Kidney (tissue), 14 donors: Measurements from ENCODE around the gene BNC2. TPM values are rescaled to one million over a fixed set of nuclear protein-coding genes. Genes with fewer than 3 reads are reported as not detected.

ENCODE experiments used
- DNase-seq, 5 donors: peaks; one replicate each; pipeline ENCODE4 v3.0.0-alpha.2; 2013 to 2020
- FAIRE-seq: peaks from 2 replicates; lab custom pipeline; 2012; peaks lifted over from hg19 to GRCh38; lab: Jason Lieb, UNC
- H3K27ac ChIP-seq, 2 donors: one replicate each; pipeline ENCODE4 v1.7.0; 2013; ENCODE audit warnings: low read depth in 2 of 2, low read length in 2 of 2, inconsistent platforms in 1 of 2
- H3K27me3 ChIP-seq: one replicate; pipeline ENCODE4 v1.7.1; 2013; ENCODE audit warnings: low read length, inconsistent platforms; ENCODE audit not compliant: control insufficient read depth, insufficient read depth
- H3K36me3 ChIP-seq, 3 donors: one replicate each; pipeline versions ENCODE4 v1.7.0 to v1.7.1; 2013; ENCODE audit warnings: low read length in 3 of 3, control low read depth in 1 of 3, inconsistent platforms in 1 of 3; ENCODE audit not compliant: insufficient read depth in 3 of 3, control insufficient read depth in 2 of 3
- H3K4me1 ChIP-seq, 3 donors: one replicate each; pipeline versions ENCODE4 v1.7.0 to v1.7.1; 2013; ENCODE audit warnings: low read length in 3 of 3, inconsistent platforms in 1 of 3, low read depth in 1 of 3; ENCODE audit not compliant: control insufficient read depth in 2 of 3, insufficient read depth in 2 of 3
- H3K4me3 ChIP-seq, 3 donors: one replicate each; pipeline versions ENCODE4 v1.7.0 to v1.8.1; 2013; ENCODE audit warnings: low read length in 3 of 3, control low read depth in 1 of 3, inconsistent platforms in 1 of 3
- H3K9ac ChIP-seq, 3 donors: one replicate each; pipeline versions ENCODE4 v1.7.0 to v1.7.1; 2013; ENCODE audit warnings: low read length in 3 of 3, control low read depth in 1 of 3, inconsistent platforms in 1 of 3
- H3K9me3 ChIP-seq, 3 donors: one replicate each; pipeline versions ENCODE4 v1.7.0 to v1.7.1; 2013; ENCODE audit warnings: low read length in 3 of 3, control low read depth in 1 of 3, inconsistent platforms in 1 of 3; ENCODE audit not compliant: control insufficient read depth in 2 of 3, insufficient read depth in 1 of 3
- intact Hi-C: fragments of 100-400 bp; cut with DNase I; formaldehyde crosslinking; loops from one replicate; pipeline ENCODE4 v1.11.1; 2022
- polyA plus RNA-seq: library from polyadenylated mRNA; stranded (reverse); fragments of 350-450 nt; fragmentation: Illumina TruSeq; extraction: RNeasy Lipid Tissue Mini Kit (QIAGEN cat#74804); gene quantifications from one replicate; pipeline ENCODE4 v1.2.3, GENCODE V29; 2014; ENCODE audit warnings: low read depth, low replicate concordance; ENCODE audit not compliant: insufficient read depth
- total RNA-seq: library from RNA; stranded (reverse); fragmentation: NEBNext Ultra II Directional; extraction: Animal tissue kit (Norgen Biotek cat#: 25700); gene quantifications from one replicate; pipeline ENCODE4 v1.2.1, GENCODE V29; 2021
- TF ChIP-seq, protein P1 (sequence below): IDR thresholded peaks from 3 replicates; pipeline ENCODE4 v1.5.1; 2012; ENCODE audit warnings: mild to moderate bottlenecking, moderate library complexity, borderline replicate concordance; ENCODE audit not compliant: insufficient read depth; ENCODE audit errors: extremely low read depth
- donor health status: control.
- donor health status: control.
- donor health status: control.
- donor health status: control.
- donor health status: control.
- donor health status: DM: yes; HTN: yes; CAD: no.
- donor health status: Normal renal cell carcinoma (clear cell type).

The BNC2 gene
- total and polyA plus RNA-seq, 2 donors from 2014 or later: 5.4 to 37.9 TPM

DNA sequence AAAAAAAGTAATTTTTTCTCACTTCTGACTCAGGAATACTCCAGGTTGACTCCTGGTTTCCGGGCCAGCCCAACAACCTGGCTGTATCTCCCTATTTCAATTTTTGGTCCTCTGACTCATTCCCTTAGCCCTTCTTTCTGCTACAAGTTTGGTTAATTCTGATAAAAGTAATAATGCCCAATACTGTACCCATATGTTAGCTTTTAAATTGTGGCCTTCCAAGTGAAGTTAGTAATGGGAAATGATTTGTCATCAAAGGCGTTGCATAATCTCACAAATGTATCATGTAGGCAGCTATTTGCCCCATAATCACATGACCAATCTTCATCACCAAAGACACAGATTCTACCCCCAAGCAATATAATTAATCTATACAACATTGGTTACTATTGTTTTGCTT, 31.1 kb upstream of the BNC2 start:
- H3K36me3 ChIP-seq: no peaks in the 10 kb centered on the region
- intact Hi-C loops: no loop called here
- no peak for DNase-seq
- no peaks in the 10 kb centered on the region for H3K27me3 ChIP-seq
- H3K4me3 ChIP-seq: no peak overlapping the region
- no peaks in the 10 kb centered on the region for H3K9me3 ChIP-seq
- no peak for FAIRE-seq
- no peak overlapping the region for H3K27ac ChIP-seq
- H3K9ac ChIP-seq: no peak overlapping the region
- H3K4me1 ChIP-seq: no peaks in the 10 kb centered on the region
- TF ChIP-seq, protein P1, sequence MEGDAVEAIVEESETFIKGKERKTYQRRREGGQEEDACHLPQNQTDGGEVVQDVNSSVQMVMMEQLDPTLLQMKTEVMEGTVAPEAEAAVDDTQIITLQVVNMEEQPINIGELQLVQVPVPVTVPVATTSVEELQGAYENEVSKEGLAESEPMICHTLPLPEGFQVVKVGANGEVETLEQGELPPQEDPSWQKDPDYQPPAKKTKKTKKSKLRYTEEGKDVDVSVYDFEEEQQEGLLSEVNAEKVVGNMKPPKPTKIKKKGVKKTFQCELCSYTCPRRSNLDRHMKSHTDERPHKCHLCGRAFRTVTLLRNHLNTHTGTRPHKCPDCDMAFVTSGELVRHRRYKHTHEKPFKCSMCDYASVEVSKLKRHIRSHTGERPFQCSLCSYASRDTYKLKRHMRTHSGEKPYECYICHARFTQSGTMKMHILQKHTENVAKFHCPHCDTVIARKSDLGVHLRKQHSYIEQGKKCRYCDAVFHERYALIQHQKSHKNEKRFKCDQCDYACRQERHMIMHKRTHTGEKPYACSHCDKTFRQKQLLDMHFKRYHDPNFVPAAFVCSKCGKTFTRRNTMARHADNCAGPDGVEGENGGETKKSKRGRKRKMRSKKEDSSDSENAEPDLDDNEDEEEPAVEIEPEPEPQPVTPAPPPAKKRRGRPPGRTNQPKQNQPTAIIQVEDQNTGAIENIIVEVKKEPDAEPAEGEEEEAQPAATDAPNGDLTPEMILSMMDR: no peak

DNA sequence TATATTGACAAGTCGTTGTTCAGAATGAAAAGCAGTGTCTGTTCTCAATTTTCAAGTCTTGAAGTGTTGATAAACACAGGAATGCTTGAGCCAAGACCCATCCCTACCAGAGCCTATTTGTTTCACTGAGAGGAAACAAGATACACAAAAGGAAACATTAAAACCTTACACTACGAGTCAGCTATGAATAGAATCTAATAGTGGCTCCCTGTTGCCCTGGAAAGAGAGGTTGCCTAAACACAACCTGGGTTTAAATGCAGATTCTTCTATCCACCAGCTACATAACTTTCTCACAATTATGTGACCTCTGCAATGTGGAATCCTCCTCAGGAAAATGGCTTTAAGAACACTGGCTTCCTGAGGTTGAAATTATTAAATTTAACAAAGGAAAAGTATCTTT, 29.1 kb upstream of the BNC2 start:
- Histone ChIP-seq H3K27ac (no peak overlapping the region), H3K36me3 (no peaks in the 10 kb centered on the region), H3K4me1 (no peaks in the 10 kb centered on the region), H3K4me3 (no peak overlapping the region), H3K9me3 (no peaks in the 10 kb centered on the region), H3K9ac (no peak overlapping the region), H3K27me3 (no peaks in the 10 kb centered on the region)
- TF ChIP-seq, protein P1: no peak
- FAIRE-seq: no peak
- intact Hi-C loops: no loop called here
- DNase-seq: no peak

DNA sequence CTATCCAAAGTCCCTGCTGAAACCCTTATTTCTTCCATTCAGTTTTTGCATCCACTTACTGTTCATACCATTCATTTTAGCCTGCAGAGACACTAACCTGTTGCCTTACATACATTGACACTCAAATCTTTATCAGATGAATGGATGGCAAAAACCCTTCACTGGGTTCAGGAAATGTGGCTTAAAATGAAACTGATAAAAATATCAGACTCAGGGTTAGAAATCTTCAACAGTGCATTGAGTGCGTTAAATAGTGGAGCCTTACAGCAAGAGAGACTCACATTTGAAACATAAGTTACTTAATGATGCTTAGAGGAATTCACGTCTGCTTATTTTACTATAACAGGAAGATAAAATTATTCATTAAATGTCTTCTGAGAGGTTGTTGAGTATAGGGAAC, 28.0 kb upstream of the BNC2 start:
- H3K4me3 ChIP-seq: no peak overlapping the region
- no peaks in the 10 kb centered on the region for H3K9me3 ChIP-seq
- H3K36me3 ChIP-seq: no peaks in the 10 kb centered on the region
- DNase-seq (no peak), FAIRE-seq (no peak)
- no peaks in the 10 kb centered on the region for H3K27me3 ChIP-seq
- no peaks in the 10 kb centered on the region for H3K4me1 ChIP-seq
- intact Hi-C loops: no loop called here
- H3K27ac ChIP-seq: no peak overlapping the region
- H3K9ac ChIP-seq: no peak overlapping the region
- TF ChIP-seq, protein P1: no peak

DNA sequence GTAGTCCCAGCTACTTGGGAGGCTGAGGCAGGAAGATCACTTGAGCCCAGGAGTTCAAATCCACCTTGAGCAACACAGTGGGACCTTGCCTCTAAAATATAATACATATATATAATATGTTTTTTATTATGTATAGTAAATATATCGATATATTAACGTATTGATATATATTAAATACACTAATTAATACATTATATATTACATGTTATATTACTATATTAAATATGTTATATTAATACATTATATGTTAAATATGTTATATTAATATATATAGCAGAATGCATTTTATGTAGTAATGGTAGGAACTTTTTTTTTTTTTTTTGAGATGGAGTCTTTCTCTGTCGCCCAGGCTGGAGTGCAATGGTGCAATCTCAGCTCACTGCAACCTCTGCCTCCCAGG, 18.1 kb upstream of the BNC2 start:
- H3K4me3 ChIP-seq: no peak overlapping the region
- H3K27me3 ChIP-seq: no peaks in the 10 kb centered on the region
- TF ChIP-seq, protein P1: no peak
- no peak overlapping the region for H3K9ac ChIP-seq
- intact Hi-C loops: no loop called here
- H3K36me3 ChIP-seq: no peaks in the 10 kb centered on the region
- DNase-seq (no peak), FAIRE-seq (peak; percentile 75)
- H3K9me3 ChIP-seq: no peaks in the 10 kb centered on the region
- no peaks in the 10 kb centered on the region for H3K4me1 ChIP-seq
- no peak overlapping the region for H3K27ac ChIP-seq
